GM19463 (cell line): ENCODE measurements around the gene DCUN1D4.
"Not testable (repeated sequence)": the region's sequence is repeated elsewhere in the genome, so short reads cannot be mapped to it uniquely, and the experiment has no call there.

ENCODE experiments used
- ATAC-seq: cut with Tn5 transposase; IDR thresholded peaks from one replicate; pipeline ENCODE4 v1.9.1; 2021; ENCODE audit warnings: mild to moderate bottlenecking, moderate library complexity; ENCODE audit not compliant: unreplicated experiment

DCUN1D4 gene

DNA sequence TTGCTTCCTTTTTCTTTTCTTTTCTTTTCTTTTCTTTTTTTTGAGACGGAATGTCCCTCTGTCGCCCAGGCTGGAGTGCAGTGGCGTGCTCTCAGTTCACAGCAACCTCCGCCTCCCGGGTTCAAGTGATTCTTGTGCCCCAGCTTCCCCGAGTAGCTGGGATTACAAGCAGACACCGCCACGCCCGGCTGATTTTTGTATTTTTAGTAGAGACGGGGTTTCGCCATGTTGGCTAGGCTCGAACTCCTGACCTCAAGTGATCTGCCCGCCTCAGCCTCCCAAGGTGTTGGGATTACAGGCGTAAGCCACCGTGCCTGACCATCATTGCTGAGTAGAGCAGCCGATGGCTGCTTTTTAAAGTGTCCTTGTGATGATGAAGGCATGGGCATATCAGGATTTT, 50.4 kb downstream of the DCUN1D4 start:
- ATAC-seq = not testable (repeated sequence)

DNA sequence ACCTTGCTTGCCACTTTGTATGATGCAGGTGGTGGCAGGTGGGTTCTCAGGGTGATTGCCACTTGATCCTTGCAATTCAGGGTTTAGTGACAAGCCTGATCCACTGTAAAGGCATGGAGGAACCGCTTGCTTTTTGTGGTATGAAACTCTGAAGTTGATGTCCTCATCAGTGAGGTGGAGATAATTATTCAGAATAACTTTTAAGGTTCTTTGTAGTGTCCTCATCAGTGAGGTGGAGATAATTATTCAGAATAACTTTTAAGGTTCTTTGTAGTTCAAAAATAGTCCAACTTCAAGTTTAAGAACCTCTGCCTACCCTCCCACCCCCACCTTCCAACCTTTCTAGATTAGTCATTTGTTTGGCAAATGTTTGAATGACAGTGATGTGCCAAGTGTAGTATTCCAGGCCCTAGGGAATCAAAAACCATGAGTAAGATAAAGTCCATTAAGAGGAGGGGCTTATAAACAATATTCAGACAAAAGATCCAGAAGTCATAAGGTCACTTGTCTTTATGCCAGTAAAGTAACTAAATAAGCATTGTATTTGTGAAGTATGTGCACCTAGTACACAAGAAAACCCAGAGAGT, 51.2 kb downstream of the DCUN1D4 start:
- ATAC-seq = no peak

DNA sequence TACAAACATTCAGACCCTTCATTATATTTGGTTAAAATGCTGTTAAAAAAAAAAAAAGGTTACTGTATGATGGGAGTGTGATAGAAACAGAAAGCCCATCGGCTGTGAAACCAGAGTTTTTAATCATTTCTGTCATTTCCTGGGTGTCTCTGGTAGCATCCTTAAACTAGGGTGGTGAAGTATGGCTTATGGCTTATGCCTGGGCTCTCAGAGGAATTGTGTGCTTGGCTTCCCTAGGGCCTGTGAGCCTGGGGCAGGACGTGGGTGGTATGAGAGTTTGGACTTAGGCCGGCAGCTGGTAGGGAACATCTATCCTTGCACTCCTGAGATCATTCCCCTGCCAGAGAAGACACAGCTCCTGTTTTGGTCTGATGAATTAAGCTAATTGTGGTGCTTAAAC, 52.2 kb downstream of the DCUN1D4 start:
- ATAC-seq = peak; percentile 66

DNA sequence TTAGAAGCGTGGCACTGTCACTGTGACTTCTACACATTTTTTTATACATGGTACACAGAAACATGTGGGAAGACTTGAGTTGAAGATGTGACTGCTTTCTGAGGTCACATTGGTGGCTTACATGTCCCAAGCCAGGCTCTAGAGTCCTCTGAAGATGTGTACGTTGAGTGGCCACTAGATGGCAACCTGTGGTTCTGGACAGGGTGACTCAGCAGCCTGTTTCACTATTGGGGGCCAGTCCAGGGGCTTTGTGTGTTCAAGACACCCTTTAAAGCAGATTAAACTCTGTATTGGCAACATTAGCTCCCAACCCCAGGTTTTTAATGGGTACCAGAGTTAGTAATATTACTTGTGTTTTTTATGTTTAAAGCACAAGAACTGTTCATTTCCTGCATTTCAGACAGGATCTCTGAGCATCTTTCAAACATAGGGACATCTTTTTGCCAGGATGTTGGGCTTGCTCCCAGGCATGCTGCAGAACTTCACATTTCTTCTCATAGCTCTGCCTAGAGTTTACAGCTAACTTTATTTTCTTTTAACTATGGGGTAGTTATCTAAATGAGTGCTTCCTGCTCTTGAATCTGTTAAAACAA, 53.0 kb downstream of the DCUN1D4 start:
- ATAC-seq = peak; percentile 96

DNA sequence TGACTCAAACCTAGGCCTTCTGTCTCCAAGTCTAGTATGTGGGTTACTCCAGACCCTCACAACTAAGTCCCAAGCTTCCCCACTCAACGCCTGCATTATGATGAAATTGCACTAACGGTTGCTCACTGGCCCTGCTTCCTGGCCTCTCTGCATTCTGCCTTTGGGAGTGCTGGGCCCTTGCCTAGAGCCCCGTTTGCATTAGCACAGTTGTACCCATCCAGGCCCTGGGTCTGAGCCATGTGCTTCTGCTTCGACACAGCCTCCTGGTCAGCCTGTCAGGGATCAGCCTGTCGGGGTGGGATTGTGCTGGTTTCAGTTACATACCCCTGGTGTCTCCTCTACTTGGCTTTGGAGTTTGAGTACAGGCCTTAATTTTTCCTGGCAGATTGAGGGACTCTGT, 58.4 kb downstream of the DCUN1D4 start:
- ATAC-seq = no peak

DNA sequence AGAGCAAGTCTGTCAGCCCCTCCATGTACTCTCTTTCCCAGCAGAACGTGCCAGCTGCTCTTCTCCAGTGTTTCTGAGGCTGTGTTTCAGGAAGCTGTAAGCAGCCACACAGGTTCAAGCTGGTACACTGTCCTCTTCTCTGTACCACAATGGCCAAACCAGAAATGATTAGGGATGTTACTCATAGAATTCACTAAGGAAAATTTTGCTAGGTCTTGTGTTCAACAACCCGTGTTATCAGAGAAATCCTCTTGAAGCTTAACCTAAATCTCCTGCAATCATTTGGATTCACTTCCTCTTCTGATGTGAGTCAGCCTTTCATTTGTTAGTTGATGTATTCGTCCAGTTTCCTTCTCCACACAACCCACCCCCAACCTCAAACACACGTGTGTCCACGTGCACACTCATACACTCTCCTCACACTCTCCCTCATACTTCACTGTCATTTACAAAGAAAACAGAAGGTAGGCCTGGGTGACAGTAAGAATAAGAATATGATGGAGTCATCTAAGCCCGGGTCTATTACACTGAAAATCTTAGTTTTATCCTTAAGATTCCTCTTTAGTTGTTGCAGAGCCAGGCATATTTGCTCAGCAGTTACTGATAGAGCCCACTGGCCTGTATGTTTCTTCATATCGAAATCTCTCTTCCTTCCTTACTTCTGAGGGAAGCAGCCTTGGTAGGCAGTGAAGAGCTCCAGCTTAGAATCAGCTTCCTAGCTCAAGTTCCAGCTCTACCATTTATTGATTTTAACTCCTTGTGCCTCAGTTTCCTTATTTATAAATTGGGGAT, 63.4 kb downstream of the DCUN1D4 start:
- peak; percentile 98 for ATAC-seq

DNA sequence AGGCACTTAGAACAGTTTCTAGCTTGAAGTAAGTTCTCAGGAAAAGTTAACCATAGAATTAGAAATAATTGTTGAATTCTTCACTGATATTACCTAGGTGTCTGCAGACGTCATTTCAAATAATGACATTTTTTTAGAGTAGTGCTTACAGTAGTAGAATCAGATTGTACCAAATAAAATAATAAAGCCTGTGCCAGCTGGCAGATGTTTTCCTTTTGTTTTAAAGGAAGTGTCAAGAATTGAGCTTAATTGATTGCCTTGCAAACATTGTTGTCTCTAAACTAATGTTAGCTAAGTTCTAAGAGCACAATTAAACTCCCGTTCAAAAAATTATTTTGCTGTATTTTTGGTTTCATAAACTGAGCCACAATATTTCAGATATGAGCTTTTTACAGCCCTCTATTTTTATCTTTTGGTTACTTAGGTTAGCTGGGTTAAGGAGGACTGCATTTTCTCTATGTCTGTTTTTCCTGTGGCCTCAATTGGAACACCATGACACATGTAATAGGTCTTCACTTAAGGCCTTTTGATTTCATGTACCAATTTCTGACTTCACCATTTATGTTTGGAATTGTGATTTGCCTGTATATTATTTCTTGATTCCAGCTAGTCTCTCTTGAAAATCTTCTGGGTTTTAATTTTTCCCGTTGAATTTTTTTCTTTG, 64.2 kb downstream of the DCUN1D4 start:
- ATAC-seq = no peak

DNA sequence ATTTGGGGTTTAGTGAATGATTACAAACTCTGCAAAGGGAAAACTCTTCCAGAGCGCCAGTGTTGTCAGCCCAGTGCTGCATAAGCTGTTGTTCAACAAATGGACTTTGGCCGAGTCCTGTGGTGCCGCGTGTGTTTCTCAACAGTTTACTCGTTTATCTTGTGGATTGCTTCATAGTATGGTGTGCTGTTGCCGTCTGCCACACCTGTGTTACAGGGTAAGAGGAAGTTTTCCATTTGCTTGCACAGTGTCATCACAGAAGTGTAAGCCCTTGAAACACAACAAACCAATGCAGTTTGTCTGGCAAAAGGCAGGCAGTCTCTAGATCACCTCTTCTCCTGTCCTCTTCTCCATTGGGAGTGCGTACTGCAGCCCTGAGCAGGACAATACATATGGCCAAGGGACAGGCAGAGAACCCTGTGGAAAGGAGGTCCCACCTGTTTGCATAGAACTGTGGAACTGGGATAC, 66.3 kb downstream of the DCUN1D4 start:
- no peak for ATAC-seq

DNA sequence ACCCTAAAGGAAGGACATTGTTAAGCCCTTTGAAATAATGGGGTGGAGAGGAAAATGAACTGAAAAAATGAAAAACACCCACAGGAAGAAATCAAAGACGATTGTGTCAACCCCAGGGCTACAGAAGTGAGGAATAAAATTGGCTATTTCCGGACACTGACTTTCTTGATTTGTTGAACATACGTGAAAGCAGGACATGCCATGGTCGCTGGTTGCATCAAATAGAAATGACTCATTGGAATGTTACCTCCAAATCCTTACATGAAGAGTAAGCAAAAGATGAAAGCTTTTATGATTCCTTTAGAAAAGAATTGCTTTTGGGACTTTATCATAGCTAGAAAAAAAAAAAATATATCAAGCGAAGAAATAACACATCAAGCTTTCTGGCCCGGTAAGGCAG, 75.3 kb downstream of the DCUN1D4 start:
- no peak for ATAC-seq

DNA sequence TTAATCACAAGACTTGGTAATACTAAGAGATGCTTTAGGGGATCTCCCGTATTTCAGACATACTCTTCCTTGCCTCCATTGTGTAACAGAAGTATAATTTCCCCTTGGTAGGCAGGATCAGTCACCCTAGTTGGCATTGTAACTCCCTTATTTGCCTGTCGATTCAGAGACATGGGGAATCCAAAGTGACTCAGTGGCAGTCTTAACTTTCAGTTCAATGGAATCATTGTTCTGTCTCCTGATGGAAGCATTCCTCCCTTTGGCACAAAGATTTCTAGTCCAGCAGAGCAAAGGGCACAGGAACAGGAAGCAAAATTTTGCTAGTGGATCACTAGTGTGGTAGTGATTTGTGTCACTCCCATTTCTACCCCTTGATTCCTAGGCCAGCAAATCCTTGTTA, 80.4 kb downstream of the DCUN1D4 start:
- ATAC-seq = no peak

DNA sequence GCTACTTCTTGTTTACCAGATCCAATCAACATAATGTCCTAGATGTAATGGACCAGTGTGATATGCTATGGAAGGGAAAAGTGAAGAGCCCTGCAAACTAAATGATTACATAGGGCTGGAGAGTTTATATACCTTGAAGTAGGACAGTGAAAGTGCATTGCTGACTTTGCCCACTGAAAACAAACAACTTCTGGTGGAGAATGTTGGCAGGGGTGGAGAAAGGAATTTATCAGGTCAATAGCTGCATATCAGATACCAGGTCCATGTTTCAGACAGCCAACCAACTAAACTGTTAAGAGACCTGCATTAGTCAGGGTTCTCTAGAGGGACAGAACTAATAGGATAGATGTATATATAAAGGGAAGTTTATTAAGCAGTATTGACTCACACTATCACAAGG, 82.4 kb downstream of the DCUN1D4 start:
- no peak for ATAC-seq

DNA sequence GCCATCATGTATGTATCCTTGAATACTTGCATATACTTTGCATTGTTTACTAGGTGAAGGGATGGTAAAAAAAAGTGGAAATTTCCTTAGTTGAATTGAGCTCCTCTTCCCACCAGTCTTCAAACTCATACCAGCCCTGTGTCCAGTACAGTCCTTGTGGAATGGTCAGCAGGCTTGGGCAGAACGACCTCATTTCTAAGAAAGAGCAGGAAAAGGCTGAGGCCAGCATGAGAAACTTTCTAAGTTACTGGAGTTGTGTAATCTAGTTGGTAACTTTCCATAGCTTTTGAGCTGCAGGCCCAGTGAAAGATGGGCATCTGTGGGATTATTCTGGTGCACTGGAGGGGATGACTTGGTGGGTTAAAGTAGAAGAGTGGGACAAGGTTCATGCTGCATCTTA, 87.6 kb downstream of the DCUN1D4 start:
- ATAC-seq = no peak

DNA sequence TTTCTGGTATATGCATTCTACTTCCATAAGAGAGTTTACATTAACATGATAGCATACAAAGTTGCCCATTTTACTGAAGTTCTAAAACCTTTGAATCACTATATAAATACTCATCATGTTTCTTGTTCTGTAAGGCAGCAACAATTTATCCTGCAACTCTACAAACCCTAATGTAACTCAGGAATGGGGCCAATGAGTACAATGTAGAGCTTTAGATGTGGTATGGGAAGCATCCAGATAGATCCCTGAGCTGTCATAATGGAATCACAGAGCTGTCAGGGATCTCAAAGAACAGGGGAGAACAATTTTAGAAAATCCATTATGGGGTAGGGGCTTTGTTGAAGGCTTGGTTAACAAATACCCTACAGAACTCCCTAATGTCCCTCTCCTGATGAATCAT, 88.5 kb downstream of the DCUN1D4 start:
- no peak for ATAC-seq

DNA sequence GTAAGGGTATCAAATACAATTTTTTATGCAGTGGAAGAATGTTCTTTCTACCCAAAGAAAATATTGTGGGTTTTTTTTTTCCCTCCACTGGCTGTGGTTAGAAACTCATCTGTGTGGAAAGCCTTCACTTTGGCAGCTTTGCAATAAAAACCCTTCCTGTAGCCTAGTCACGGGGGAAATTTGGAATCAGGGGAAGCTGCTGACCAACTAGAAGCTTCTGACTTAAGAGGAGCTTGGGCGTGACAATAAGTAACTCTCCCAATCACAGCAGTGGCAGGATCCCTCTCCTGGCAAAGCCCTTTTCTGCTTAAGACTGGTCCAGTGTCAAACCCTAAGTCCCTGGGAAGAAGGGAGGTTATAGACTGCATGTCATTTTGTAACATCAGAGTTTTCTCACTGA, 89.3 kb downstream of the DCUN1D4 start:
- ATAC-seq = no peak

DNA sequence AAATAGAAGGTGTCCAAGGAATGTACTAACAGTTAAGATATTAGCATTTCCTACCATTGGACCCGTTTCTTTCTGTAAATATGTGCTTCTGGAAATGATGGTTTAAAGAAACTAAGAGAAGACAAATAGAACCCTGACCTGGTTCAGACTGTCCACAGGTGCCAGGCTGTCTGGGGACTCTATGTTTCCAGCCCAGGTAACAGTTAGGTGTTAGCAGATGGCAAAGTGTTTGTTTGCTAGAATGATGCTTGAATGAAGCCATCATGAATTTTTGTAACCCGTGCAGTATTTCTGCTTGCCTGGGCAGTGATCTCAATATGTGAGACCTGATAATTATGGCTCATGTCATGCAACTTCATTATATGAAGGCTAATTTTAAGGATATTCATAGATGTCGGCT, 89.7 kb downstream of the DCUN1D4 start:
- ATAC-seq = no peak

DNA sequence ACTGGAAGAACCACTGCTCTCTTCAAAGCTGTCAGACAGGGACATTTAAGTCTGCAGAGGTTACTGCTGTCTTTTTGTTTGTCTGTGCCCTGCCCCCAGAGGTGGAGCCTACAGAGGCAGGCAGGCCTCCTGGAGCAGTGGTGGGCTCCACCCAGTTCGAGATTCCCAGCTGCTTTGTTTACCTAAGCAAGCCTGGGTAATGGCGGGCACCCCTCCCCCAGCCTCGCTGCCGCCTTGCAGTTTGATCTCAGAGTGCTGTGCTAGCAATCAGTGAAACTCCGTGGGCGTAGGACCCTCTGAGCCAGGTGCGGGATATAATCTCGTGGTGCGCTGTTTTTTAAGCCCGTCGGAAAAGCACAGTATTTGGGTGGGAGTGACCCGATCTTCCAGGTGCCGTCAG, 97.5 kb downstream of the DCUN1D4 start:
- ATAC-seq = not testable (repeated sequence)

DNA sequence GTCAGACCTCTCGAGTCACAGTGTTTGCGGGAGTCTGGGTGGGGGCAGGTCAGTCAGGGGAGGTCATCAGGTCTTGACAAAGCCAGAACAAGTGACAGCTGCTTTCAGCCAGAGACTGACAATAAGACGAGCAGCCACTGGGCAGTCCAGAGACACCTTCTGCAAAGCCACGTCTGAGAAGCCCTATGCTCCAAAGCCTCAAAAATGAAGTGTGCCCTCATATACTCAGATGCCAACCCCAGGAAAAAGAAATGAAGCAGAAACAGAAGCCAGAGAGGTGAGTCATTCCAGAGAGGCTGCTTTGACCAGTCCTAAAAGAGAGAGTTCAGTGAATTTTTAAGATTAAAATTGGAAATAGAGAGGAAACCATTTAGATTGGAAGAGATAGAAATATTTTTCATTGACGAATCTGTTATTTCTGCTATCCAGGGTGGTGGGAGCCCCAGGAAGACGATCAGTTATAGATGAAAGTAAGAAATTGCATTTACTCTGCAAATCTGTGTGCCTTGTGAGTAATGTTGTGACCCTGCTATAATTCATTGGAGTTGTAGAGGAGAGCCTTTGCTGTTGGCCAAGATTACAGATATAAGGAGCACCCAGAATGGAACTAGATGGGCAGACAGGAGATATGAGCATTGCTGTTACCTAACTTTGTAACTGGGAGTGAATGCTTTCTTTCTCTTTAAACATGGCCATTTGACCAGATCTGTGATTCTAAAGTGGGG, 99.3 kb downstream of the DCUN1D4 start:
- no peak for ATAC-seq

DNA sequence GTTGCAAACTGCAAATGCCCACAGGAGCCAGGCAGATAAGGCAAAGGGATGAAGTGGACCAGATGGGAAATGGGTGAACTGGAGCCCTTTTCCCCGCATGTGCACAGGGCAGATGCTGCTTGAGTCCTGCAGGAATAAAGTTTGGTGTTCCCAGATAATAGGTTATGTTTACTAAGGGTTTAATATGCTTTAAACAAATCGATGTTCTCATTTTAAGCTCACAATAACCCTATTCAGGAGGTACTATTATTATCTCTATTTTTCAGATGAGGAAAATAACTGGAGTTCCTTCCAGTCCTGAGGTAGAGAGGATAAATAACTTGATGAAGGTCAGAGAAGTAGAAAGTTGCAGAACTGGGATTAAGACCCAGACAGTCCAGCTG, 99.9 kb downstream of the DCUN1D4 start:
- ATAC-seq = no peak

DNA sequence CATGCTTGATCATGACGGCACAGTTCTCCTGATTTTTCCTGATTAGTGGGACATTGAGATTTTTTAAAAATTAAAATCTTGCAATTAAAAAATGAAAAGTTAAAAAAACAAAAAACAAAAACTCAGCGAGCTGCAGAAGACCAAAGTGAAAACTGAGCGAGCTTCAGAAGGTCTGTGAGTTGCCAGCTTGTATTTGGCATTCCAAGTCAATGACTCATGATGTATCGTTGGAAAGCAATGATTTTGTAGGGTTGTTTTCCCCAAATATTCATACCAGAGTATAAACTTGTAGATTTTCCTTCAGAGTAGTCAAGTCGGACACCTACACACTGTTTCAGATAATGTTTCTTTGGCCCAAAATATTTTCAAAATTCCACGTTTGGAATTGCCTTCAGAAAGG, 100.3 kb downstream of the DCUN1D4 start:
- no peak for ATAC-seq

DNA sequence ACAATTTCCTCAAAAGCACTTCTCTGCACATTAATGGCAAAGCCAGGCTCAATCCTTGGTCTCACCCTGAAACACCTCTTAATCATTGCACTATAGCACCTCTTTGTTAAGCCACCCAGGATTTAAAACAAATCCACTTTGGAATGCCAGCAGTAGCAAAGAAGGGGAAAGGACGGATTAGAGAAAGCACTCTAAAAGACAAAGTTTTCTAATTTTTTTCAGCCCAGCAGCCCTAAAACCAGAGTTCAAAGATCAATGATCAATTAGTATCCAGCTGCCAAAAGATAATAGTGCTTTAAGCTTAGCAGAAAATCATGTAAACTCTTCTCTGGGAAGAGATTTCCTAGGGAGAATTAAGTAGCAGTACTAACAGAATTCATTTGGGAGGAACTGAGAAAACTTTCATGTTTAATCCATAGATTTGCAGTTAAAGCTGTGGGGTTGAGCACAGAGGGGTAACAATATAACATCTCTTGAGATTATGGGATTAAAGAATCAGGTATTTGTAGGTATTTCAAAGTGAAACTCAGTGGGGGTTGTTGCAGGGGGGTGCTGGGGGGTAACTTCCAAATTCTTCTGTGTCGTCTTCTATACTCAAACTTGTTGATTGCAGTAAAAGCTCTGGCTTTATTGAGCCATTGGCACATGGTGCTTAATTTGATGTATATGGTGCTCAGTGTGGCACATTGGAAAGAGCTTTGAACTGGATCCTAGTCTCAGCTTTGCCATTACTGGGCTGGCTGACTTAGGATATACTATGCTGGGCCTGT, 115.4 kb downstream of the DCUN1D4 start:
- no peak for ATAC-seq
